ENCODE data around the gene AGBL4. TPM values are rescaled to one million over a fixed set of nuclear protein-coding genes. Genes with fewer than 3 reads are reported as not detected.

The AGBL4 gene
- total and polyA plus RNA-seq, 2 experiments from 2014 or later, result not detected

DNA sequence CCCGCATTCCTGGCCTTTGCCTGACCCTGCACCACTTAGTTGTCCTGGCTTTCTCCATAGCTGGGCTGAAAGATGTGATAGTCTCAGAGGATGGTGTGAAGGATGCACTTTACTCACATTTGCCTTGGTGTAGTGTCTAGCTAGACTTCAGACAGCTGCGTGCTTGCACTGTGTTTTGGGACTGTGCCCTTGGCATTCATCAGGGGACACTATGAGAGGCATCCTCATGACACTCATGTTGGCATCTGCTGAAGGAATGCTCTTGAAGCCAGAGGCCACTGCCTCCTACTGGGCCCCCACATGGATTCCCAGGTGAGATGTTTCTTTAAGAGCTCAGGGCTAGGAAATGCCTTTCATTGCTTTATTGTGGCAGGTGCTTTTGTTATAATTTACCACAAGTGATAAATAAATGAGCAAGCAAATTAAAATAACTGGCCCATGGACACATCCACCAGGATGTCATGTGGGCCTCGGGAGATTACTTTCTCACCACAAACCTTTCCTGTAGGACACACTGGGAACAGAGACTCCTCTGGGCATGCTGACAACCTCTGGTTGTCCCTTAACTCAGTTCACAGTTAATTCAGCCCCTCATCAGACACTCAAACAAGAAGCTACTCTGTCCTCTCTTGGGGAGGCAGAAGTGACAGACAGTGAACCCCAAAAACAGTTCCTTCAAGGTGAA lies 1452.3 kb downstream of the AGBL4 start:
- no peak for DNase-seq (ENCODE audit: low read depth in 1 of 2, low spot score in 1 of 2)
- no peaks in the 10 kb centered on the region for H3K9me3 ChIP-seq (ENCODE audit: low read depth)
- H3K4me3 ChIP-seq, result no peak overlapping the region

GRCh38 chr1:48570568-48570967 lies 1453.2 kb downstream of the AGBL4 start:
- Histone ChIP-seq H3K27ac (no peak overlapping the region), H3K9me3 (ENCODE audit: low read depth) (no peaks in the 10 kb centered on the region)

More for the DNA sequence above, 1452.3 kb downstream of the AGBL4 start:
- TF ChIP-seq, protein P1, sequence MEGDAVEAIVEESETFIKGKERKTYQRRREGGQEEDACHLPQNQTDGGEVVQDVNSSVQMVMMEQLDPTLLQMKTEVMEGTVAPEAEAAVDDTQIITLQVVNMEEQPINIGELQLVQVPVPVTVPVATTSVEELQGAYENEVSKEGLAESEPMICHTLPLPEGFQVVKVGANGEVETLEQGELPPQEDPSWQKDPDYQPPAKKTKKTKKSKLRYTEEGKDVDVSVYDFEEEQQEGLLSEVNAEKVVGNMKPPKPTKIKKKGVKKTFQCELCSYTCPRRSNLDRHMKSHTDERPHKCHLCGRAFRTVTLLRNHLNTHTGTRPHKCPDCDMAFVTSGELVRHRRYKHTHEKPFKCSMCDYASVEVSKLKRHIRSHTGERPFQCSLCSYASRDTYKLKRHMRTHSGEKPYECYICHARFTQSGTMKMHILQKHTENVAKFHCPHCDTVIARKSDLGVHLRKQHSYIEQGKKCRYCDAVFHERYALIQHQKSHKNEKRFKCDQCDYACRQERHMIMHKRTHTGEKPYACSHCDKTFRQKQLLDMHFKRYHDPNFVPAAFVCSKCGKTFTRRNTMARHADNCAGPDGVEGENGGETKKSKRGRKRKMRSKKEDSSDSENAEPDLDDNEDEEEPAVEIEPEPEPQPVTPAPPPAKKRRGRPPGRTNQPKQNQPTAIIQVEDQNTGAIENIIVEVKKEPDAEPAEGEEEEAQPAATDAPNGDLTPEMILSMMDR (IDR thresholded peaks at IDR 0.05; ENCODE audit: low read depth, low read length), result no peak
- Histone ChIP-seq H3K36me3 (no peaks in the 10 kb centered on the region), H3K27me3 (peaks cover 36% of the 10 kb centered on the region), H3K4me1 (ENCODE audit: low read depth) (no peaks in the 10 kb centered on the region), H3K27ac (no peak overlapping the region)

GRCh38 chr1:48568501-48568900 lies 1455.3 kb downstream of the AGBL4 start:
- no peak overlapping the region for H3K27ac ChIP-seq
- no peak for DNase-seq (ENCODE audit: low read depth in 1 of 2, low spot score in 1 of 2)

More at GRCh38 chr1:48570568-48570967, 1453.2 kb downstream of the AGBL4 start:
- peak in 1 of 2 donors; percentile 41 for DNase-seq (ENCODE audit: low read depth in 1 of 2, low spot score in 1 of 2)
- peaks cover 32% of the 10 kb centered on the region for H3K27me3 ChIP-seq
- TF ChIP-seq, protein P1 (IDR thresholded peaks at IDR 0.05; ENCODE audit: low read depth, low read length), result no peak
- H3K36me3 ChIP-seq, result no peaks in the 10 kb centered on the region
- no peaks in the 10 kb centered on the region for H3K4me1 ChIP-seq (ENCODE audit: low read depth)
- no peak overlapping the region for H3K4me3 ChIP-seq

GRCh38 chr1:48566492-48566891 lies 1457.3 kb downstream of the AGBL4 start:
- Histone ChIP-seq H3K36me3 (no peaks in the 10 kb centered on the region), H3K4me3 (no peak overlapping the region), H3K9me3 (ENCODE audit: low read depth) (no peaks in the 10 kb centered on the region), H3K4me1 (ENCODE audit: low read depth) (no peaks in the 10 kb centered on the region), H3K27ac (no peak overlapping the region), H3K27me3 (peaks cover 24% of the 10 kb centered on the region)
- DNase-seq (ENCODE audit: low read depth in 1 of 2, low spot score in 1 of 2), result no peak
- TF ChIP-seq, protein P1 (IDR thresholded peaks at IDR 0.05; ENCODE audit: low read depth, low read length), result no peak

More at GRCh38 chr1:48568501-48568900, 1455.3 kb downstream of the AGBL4 start:
- no peak overlapping the region for H3K4me3 ChIP-seq
- TF ChIP-seq, protein P1 (IDR thresholded peaks at IDR 0.05; ENCODE audit: low read depth, low read length), result no peak
- no peaks in the 10 kb centered on the region for H3K4me1 ChIP-seq (ENCODE audit: low read depth)
- H3K27me3 ChIP-seq, result peaks cover 22% of the 10 kb centered on the region
- H3K36me3 ChIP-seq, result no peaks in the 10 kb centered on the region
- no peaks in the 10 kb centered on the region for H3K9me3 ChIP-seq (ENCODE audit: low read depth)

- H3K36me3 ChIP-seq, result no peaks in the 10 kb centered on the region
- H3K9me3 ChIP-seq (ENCODE audit: low read depth), result no peaks in the 10 kb centered on the region
- H3K4me1 ChIP-seq (ENCODE audit: low read depth), result no peaks in the 10 kb centered on the region
- TF ChIP-seq, protein P1 (IDR thresholded peaks at IDR 0.05; ENCODE audit: low read depth, low read length), result no peak
- DNase-seq (ENCODE audit: low read depth in 1 of 2, low spot score in 1 of 2), result no peak
- no peak overlapping the region for H3K4me3 ChIP-seq
- no peak overlapping the region for H3K27ac ChIP-seq
- H3K27me3 ChIP-seq, result peaks cover 34% of the 10 kb centered on the region
These were observed 1460.7 kb downstream of the AGBL4 start for GRCh38 chr1:48563021-48563420.

All from cardiac muscle cell (in vitro differentiated cells and primary cell).